Stomach smooth muscle (tissue), 2 donors: ENCODE results near the gene AGMO.

Experiments
- H3K27ac ChIP-seq: one replicate; pipeline ENCODE4 v1.7.0; 2013; ENCODE audit warnings: mild to moderate bottlenecking, low read length, inconsistent platforms
- H3K27me3 ChIP-seq, 2 donors: one replicate each; pipeline ENCODE4 v1.7.0; 2013; ENCODE audit warnings: low read length in 2 of 2; ENCODE audit not compliant: insufficient read depth in 2 of 2, control insufficient read depth in 1 of 2
- H3K36me3 ChIP-seq, 2 donors: one replicate each; pipeline ENCODE4 v1.7.0; 2013; ENCODE audit warnings: low read length in 2 of 2; ENCODE audit not compliant: control insufficient read depth in 2 of 2, insufficient read depth in 2 of 2
- H3K4me1 ChIP-seq: one replicate; pipeline ENCODE4 v1.7.0; 2013; ENCODE audit warnings: low read length; ENCODE audit not compliant: control insufficient read depth, insufficient read depth
- H3K4me3 ChIP-seq, 2 donors: one replicate each; pipeline ENCODE4 v1.7.0; 2013; ENCODE audit warnings: low read length in 2 of 2
- H3K9ac ChIP-seq, 2 donors: one replicate each; pipeline ENCODE4 v1.7.0; 2013; ENCODE audit warnings: low read length in 2 of 2, mild to moderate bottlenecking in 1 of 2
- H3K9me3 ChIP-seq, 2 donors: one replicate each; pipeline ENCODE4 v1.7.0; 2013; ENCODE audit warnings: low read length in 2 of 2; ENCODE audit not compliant: control insufficient read depth in 2 of 2
- donor health status: healthy.
- donor health status: Pancreatic carcinoma.

The AGMO gene

GRCh38 chr7:15245831-15246230, 316.0 kb downstream of the AGMO start:
- H3K27ac ChIP-seq: no peak overlapping the region
- no peaks in the 10 kb centered on the region for H3K27me3 ChIP-seq
- H3K4me1 ChIP-seq: no peaks in the 10 kb centered on the region

DNA sequence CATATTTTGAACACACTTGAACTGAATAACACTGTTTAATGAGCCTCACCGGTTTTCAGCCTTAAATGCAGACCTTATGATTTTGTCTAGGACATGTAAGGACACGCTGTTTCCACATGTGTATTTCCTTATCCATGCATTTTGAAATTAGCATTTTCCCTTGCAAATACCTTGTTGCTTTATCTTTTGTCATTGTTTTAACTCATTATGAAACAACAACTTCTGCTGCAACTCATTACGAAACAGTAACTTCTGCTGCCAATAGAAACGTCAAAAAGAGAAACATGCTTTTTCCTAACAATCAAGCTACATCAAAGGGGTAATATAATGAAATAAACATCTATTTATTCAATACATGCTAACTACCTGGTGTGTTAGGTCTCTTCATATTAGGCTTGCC, 322.0 kb downstream of the AGMO start:
- Histone ChIP-seq H3K9me3 (no peaks in the 10 kb centered on the region), H3K4me3 (no peak overlapping the region), H3K9ac (no peak overlapping the region), H3K27me3 (no peaks in the 10 kb centered on the region), H3K36me3 (no peaks in the 10 kb centered on the region), H3K4me1 (no peaks in the 10 kb centered on the region), H3K27ac (no peak overlapping the region)

More at GRCh38 chr7:15245831-15246230, 316.0 kb downstream of the AGMO start:
- no peak overlapping the region for H3K4me3 ChIP-seq
- no peaks in the 10 kb centered on the region for H3K36me3 ChIP-seq
- H3K9me3 ChIP-seq: no peaks in the 10 kb centered on the region
- H3K9ac ChIP-seq: no peak overlapping the region

DNA sequence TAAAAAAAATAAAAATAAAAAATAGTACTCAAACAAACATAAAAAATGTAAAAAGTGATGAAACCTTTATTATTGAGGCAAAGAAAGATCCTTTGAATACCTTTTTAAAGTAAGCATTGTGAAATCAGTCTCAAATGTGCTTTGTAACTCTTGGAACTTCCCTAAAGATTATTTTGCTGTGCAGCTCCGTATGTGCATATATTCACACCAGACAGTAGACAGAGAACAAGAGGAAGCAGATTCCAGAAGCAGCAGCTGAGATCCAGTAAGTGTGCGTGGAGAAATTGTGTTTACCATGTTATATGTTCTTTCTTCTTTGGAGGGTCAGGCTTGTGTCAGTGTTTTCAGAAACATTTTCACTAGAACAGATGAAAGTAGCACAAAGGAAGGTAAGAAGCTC, 324.9 kb downstream of the AGMO start:
- Histone ChIP-seq H3K4me3 (no peak overlapping the region), H3K27me3 (no peaks in the 10 kb centered on the region), H3K27ac (no peak overlapping the region), H3K36me3 (no peaks in the 10 kb centered on the region), H3K4me1 (no peaks in the 10 kb centered on the region), H3K9ac (no peak overlapping the region), H3K9me3 (no peaks in the 10 kb centered on the region)

- Histone ChIP-seq H3K27ac (no peak overlapping the region), H3K27me3 (no peaks in the 10 kb centered on the region), H3K4me3 (no peak overlapping the region), H3K4me1 (no peaks in the 10 kb centered on the region), H3K36me3 (no peaks in the 10 kb centered on the region), H3K9ac (no peak overlapping the region), H3K9me3 (no peaks in the 10 kb centered on the region)
Observed at GRCh38 chr7:15234431-15234830, 327.4 kb downstream of the AGMO start.

DNA sequence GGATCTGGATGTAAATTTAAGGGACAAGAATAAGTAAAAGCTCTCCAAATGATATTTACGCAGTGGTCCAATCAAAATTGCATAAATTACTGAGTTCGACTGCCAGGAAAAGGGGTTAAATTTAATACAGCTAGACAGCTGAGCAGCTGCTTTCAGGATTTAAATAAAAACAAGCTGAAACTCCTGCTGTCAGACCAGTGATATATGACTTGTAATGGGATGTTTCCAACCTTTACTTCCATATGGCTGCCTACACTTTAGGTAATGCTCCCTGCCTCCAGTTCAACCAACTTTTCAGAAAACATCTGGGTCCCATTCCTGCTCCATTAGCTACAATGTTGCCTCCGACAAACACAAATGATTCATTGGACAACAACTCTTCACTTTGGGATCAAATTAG, 333.0 kb downstream of the AGMO start:
- H3K4me1 ChIP-seq: no peaks in the 10 kb centered on the region
- H3K4me3 ChIP-seq: no peak overlapping the region
- no peak overlapping the region for H3K27ac ChIP-seq
- H3K36me3 ChIP-seq: no peaks in the 10 kb centered on the region
- no peaks in the 10 kb centered on the region for H3K27me3 ChIP-seq
- no peak overlapping the region for H3K9ac ChIP-seq
- H3K9me3 ChIP-seq: no peaks in the 10 kb centered on the region

- H3K9ac ChIP-seq: no peak overlapping the region
- H3K36me3 ChIP-seq: no peaks in the 10 kb centered on the region
- no peak overlapping the region for H3K27ac ChIP-seq
- no peaks in the 10 kb centered on the region for H3K4me1 ChIP-seq
- no peaks in the 10 kb centered on the region for H3K27me3 ChIP-seq
- H3K4me3 ChIP-seq: no peak overlapping the region
- H3K9me3 ChIP-seq: no peaks in the 10 kb centered on the region
Observed at GRCh38 chr7:15225981-15226380, 335.8 kb downstream of the AGMO start.

- H3K27ac ChIP-seq: no peak overlapping the region
- H3K4me3 ChIP-seq: no peak overlapping the region
- no peak overlapping the region for H3K9ac ChIP-seq
- H3K36me3 ChIP-seq: no peaks in the 10 kb centered on the region
- no peaks in the 10 kb centered on the region for H3K9me3 ChIP-seq
- no peaks in the 10 kb centered on the region for H3K27me3 ChIP-seq
- H3K4me1 ChIP-seq: no peaks in the 10 kb centered on the region
Observed at GRCh38 chr7:15219758-15220157, 342.1 kb downstream of the AGMO start.

DNA sequence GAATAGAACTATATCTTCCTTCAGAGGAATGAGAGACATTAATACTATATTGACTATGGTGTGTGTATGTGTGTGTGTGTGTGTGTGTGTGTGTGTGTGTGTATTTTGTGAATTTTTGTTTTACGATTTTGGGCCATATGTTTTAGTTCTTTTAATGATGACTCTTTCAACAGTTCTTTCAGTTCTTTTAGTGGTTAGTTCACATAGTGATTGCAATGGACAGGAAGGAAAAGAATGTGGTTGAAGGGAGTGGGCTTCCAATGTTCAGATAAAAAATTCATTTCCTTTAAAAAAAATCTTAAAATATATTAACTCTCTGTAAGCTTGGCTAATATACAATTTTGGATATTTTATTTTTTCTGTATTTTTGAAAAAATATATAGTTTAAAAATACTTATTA, 343.6 kb downstream of the AGMO start:
- no peak overlapping the region for H3K27ac ChIP-seq
- no peak overlapping the region for H3K4me3 ChIP-seq
- H3K27me3 ChIP-seq: no peaks in the 10 kb centered on the region
- no peaks in the 10 kb centered on the region for H3K36me3 ChIP-seq
- H3K9ac ChIP-seq: no peak overlapping the region
- H3K4me1 ChIP-seq: no peaks in the 10 kb centered on the region
- no peaks in the 10 kb centered on the region for H3K9me3 ChIP-seq

GRCh38 chr7:15215616-15216015, 346.2 kb downstream of the AGMO start:
- H3K4me3 ChIP-seq: no peak overlapping the region
- H3K27me3 ChIP-seq: no peaks in the 10 kb centered on the region
- no peak overlapping the region for H3K27ac ChIP-seq
- no peak overlapping the region for H3K9ac ChIP-seq
- no peaks in the 10 kb centered on the region for H3K4me1 ChIP-seq
- H3K9me3 ChIP-seq: no peaks in the 10 kb centered on the region
- H3K36me3 ChIP-seq: no peaks in the 10 kb centered on the region

- Histone ChIP-seq H3K4me3 (no peak overlapping the region), H3K4me1 (no peaks in the 10 kb centered on the region), H3K27me3 (no peaks in the 10 kb centered on the region), H3K9ac (no peak overlapping the region), H3K36me3 (no peaks in the 10 kb centered on the region), H3K9me3 (no peaks in the 10 kb centered on the region), H3K27ac (no peak overlapping the region)
Observed at GRCh38 chr7:15214976-15215375, 346.8 kb downstream of the AGMO start.

GRCh38 chr7:15213093-15213492, 348.7 kb downstream of the AGMO start:
- H3K4me1 ChIP-seq: no peaks in the 10 kb centered on the region
- no peaks in the 10 kb centered on the region for H3K36me3 ChIP-seq
- H3K9ac ChIP-seq: no peak overlapping the region
- H3K27me3 ChIP-seq: no peaks in the 10 kb centered on the region
- H3K4me3 ChIP-seq: no peak overlapping the region
- H3K27ac ChIP-seq: no peak overlapping the region
- no peaks in the 10 kb centered on the region for H3K9me3 ChIP-seq

DNA sequence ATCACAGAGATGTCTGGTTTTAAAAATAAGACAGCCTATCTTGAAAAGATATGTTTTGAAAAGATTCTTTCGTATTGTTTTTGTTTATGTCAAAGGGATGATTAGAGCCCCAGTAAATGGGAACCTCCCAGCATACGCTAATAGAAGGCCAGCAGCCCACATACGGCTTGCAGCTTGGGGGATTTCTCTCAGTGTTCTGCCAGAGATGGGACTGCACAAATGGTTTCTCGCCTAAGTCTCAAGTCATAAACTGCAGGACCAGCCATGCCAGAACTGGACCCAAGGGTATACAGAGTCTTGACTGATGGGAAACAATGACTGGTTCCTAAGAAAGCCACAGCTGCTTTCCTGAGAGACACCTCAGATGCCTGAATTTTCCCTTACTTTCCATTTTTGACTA, 352.4 kb downstream of the AGMO start:
- no peaks in the 10 kb centered on the region for H3K36me3 ChIP-seq
- H3K4me1 ChIP-seq: no peaks in the 10 kb centered on the region
- no peak overlapping the region for H3K9ac ChIP-seq

More for the DNA sequence above, 352.4 kb downstream of the AGMO start:
- Histone ChIP-seq H3K4me3 (no peak overlapping the region), H3K27me3 (no peaks in the 10 kb centered on the region), H3K27ac (no peak overlapping the region), H3K9me3 (no peaks in the 10 kb centered on the region)
